Stimulated activated CD8-positive, alpha-beta memory T cell treated with anti-CD3 and anti-CD28 coated beads, Interleukin-4, amount 100 ng/mL, for 1 hour (primary cell): ENCODE data around the gene SLC9A3.

Experiments
- DNase-seq, 2 donors: peaks; one replicate each; pipeline ENCODE4 v3.0.0-alpha.2; 2020; ENCODE audit warnings: low read depth in 2 of 2, low spot score in 1 of 2

Gene SLC9A3

DNA sequence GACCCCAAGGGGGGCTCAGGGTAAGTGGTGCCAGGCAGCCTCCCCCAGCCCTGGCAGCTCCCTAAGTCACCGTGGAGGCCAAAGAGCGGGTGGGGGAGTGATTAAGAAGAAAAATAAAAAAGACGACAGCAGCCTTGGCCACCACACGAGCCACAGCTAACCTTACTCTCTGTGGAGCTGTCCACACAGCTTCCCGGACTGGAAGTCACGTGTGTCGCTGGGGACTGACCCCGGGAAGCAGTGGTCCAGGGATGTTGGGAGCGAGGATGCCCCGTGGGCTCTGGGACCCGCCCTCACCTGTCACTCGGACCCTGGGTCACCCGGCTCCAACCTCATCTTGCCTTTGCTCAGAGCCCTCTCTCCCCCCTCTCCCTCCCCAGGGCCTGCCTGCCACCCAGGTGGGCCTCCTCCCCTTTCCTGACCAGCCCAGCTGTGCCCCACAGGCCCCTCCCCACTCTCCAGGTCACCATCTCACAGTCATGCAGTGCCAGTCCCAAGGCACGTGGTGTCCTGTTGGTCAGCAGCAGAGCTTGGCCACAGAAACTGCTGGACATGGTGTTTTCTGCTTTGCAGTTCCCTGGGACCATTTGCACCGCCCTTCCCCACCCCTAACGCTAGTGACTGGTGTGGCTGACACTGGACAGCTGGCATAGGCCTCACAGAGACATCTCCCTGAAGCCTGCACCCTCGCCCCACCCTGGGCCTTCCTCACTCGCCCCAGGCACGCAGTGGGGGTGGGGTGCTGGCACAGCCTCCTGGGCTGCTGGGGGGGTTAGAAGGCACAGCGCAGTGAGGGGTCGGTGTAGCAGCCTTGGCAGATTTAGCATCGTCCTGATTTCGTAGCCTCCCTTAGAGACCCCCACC, 91.1 kb downstream of the SLC9A3 start:
- no peak for DNase-seq

GRCh38 chr5:432201-432927, 91.9 kb downstream of the SLC9A3 start:
- DNase-seq = no peak

DNA sequence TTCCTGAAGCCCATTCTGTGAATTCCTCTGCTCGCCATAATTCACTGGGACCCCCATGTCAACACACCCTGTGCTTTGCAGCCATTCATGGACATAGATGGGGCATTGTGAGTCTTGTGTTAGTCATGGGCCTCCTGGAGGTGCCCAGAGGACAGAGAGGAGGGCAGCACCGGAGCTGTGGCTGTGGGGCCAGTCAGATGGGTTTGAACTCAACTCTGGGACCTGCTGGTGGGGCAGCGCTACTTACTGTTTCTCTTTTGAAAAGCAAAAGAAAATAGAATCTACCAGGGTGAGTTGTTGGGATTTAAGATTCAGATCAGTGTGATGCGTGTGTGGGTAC, 92.6 kb downstream of the SLC9A3 start:
- DNase-seq = no peak

DNA sequence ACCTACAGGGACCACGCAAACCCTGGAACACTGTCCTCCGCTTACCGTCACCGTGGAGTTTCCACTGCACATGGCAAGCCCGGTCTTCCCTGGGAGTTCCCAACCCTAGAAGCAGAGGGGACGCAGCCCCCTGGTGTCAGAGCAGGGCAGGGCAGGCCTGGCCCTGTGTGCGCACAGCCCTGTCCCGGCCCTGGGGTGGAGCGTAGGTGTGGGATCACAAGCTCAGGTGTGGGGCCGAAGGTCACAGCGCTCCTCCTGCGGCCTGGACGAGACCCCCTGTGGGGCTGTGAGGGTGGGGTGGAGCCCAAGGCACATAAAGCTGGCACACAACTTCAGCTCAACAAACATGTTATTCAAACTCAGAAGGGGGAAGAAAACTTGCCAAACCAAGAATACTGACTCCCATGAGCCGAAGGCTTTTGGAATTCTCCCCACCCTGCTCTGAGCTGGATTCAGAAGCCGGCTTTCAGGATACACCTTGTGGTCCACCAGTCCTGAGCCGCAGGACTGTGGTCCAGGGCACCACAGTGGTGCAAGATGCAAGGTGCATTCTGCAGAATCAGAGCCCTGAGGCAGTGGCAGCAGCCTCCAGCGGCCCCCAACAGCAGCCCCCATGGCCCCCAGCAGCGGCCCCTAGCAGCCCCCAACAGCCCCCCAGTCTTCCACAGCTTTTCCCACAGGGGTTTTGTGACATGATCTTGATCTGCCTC, 93.1 kb downstream of the SLC9A3 start:
- DNase-seq = no peak

- no peak for DNase-seq
These were observed 93.9 kb downstream of the SLC9A3 start for GRCh38 chr5:430214-430925.

DNA sequence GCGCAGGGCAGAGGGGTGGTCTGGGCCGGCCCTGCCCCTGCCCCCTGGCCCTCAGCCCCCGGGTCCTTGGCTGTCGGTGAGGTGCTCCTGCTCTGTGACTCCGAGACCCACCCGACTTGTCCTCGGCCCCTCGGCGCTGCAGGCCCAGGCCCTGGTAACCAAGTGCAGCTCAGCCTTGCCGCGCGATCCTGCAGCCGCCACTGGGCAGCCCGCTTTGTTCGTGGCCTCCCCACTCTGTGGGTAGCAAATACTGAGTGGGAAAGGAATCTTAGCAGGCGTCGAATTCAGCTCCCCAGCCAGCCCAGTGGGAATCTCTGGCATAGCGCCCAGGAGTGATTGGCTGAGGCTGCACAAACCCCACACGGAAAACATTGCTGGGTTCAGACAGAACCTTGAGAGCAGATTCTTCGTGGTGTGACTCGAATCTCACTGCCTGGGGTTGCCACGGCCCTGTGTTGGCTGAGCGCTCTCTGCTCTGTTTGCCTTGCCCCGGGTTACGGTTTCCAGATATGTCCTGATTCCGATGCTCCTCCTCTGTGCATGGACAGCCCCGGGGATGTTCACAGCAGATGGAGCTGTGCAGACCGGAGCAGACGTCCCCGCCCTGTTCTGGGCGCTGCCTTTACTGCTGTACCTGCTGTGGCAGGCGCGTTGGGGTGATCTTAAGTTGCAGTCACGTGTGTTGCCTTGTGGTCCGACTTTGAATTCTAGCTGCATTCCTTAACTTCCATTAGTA, 94.6 kb downstream of the SLC9A3 start:
- DNase-seq = no peak

DNA sequence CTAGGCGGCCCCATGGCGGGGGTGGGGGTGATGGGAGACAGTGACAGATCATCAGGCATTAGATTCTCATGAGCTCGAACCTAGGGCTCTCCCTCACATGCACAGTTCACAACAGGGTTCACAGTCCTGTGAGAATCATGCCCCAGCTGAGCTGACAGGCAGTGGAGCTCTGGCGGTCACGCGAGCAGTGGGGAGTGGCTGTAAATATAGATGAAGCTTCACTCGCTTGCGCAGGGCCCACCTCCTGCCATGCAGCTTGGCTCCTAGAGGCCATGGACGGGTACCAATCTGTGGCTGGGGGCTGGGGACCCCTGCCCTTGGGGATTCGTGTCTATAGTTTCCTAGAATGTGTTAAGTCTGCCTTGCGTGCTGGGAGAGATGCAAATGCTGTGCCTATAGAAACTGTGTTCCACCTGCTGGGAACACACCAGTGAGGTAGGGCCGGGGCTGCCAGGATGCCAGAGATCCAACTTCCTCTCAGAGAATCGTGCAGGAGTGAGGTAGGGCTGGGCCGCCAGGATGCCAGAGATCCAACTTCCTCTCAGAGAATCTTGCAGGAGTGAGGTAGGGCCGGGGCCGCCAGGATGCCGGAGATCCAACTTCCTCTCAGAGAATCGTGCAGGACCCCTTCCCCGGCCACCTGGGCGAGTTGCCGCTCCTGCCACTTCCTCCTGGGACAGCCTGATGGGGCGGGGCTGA, 95.3 kb downstream of the SLC9A3 start:
- DNase-seq = no peak

- DNase-seq = no peak
These were observed 96.0 kb downstream of the SLC9A3 start for GRCh38 chr5:428219-428618.

GRCh38 chr5:427415-428087, 96.7 kb downstream of the SLC9A3 start:
- DNase-seq = no peak

GRCh38 chr5:426392-426976, 97.8 kb downstream of the SLC9A3 start:
- no peak for DNase-seq

GRCh38 chr5:425714-426113, 98.5 kb downstream of the SLC9A3 start:
- DNase-seq = no peak

GRCh38 chr5:424301-425110, 99.7 kb downstream of the SLC9A3 start:
- no peak for DNase-seq

- no peak for DNase-seq
These were observed 100.5 kb downstream of the SLC9A3 start for GRCh38 chr5:423626-424261.

GRCh38 chr5:423233-423565, 101.0 kb downstream of the SLC9A3 start:
- DNase-seq = no peak

GRCh38 chr5:422323-423232, 101.7 kb downstream of the SLC9A3 start:
- no peak for DNase-seq

DNA sequence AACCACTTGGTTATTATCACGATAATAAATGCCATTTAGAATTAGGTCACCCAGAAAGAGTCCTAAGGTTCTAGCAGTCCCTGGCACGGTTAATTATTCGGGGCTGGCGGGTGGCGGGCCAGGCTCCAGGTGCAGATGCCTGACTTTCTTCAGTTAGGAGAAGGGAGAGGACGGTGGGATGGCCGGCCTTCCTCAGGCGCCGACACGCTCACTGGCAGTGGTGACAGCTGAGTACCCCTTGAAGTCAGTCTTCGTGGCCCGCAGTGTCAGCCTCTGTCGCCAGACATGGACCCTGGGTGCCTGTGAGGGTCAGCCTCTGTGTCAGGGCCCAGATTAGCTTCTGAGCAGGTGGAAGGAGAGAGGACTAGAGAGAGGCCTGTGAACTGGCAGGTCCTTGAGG, 102.3 kb downstream of the SLC9A3 start:
- no peak for DNase-seq

DNA sequence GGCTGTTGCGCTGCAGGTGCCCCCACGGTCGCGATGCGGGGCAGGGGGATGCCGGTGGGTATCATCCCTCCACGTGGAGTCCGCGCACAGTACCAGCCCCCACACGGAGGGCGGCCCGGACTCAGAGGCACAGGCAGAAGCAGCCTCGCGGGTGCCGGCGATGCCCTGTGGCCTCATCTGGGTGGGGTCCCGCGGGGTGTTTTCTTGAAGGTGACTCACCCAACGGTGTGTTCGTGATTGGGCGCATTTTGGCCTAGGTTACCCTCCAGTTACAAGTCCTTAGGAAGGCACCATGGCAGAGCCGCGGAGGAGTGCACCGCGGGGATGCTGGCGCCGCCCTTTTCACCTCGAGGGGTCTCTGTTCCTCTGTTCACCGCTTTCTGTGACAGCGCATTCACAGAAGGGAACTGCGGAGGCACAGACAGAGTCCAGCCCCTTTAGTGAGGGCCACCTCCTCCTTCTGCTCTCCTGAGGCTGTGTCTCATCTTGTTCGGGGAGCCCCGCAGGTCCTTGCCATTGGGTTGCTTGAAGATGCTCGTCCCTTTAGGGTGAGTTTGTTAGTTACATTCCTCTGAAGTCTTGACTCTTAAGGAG, 102.9 kb downstream of the SLC9A3 start:
- no peak for DNase-seq
